Ishikawa (cell line): ENCODE measurements around the gene LRRC49.

Experiments
- CEBPB ChIP-seq: IDR thresholded peaks from 2 replicates; pipeline ENCODE4 v1.6.1; 2012
- CREB1 ChIP-seq: IDR thresholded peaks from 2 replicates; pipeline ENCODE4 v1.6.1; 2012; ENCODE audit warnings: low read depth
- EGR1 ChIP-seq: IDR thresholded peaks from 2 replicates; pipeline ENCODE4 v1.6.1; 2012
- EP300 ChIP-seq: IDR thresholded peaks from 2 replicates; pipeline ENCODE4 v1.6.1; 2012; ENCODE audit warnings: borderline replicate concordance
- FOXM1 ChIP-seq: IDR thresholded peaks from 2 replicates; pipeline ENCODE4 v1.6.1; 2012; ENCODE audit warnings: low read depth, borderline replicate concordance
- NFIC ChIP-seq: IDR thresholded peaks from 2 replicates; pipeline ENCODE4 v1.6.1; 2012
- RAD21 ChIP-seq: IDR thresholded peaks from 2 replicates; pipeline ENCODE4 v1.6.1; 2012; ENCODE audit warnings: low read depth
- REST ChIP-seq: IDR thresholded peaks from 2 replicates; pipeline ENCODE4 v1.6.1; 2012; ENCODE audit warnings: low read depth, mild to moderate bottlenecking
- TAF1 ChIP-seq: IDR thresholded peaks from 2 replicates; pipeline ENCODE4 v1.6.1; 2012; ENCODE audit warnings: low read depth, mild to moderate bottlenecking
- TCF12 ChIP-seq: IDR thresholded peaks from 2 replicates; pipeline ENCODE4 v1.6.1; 2012; ENCODE audit warnings: low read depth
- TEAD4 ChIP-seq: IDR thresholded peaks from 2 replicates; pipeline ENCODE4 v1.6.1; 2012
- YY1 ChIP-seq: IDR thresholded peaks from 2 replicates; pipeline ENCODE4 v1.6.1; 2012; ENCODE audit warnings: low read depth
- ZBTB7A ChIP-seq: IDR thresholded peaks from 2 replicates; pipeline ENCODE4 v1.6.1; 2012; ENCODE audit warnings: low read depth
- TF ChIP-seq, protein P1 (sequence below): IDR thresholded peaks from 2 replicates; pipeline ENCODE4 v1.6.1; 2012
- TF ChIP-seq, protein P2 (sequence below): IDR thresholded peaks from 2 replicates; pipeline ENCODE4 v1.6.1; 2012

The LRRC49 gene

GRCh38 chr15:70855764-70856163 is 36.9 kb upstream of the LRRC49 start:
- no peak for TF ChIP-seq RAD21
- TF ChIP-seq CREB1 = no peak
- no peak for TF ChIP-seq YY1
- TF ChIP-seq, protein P1, sequence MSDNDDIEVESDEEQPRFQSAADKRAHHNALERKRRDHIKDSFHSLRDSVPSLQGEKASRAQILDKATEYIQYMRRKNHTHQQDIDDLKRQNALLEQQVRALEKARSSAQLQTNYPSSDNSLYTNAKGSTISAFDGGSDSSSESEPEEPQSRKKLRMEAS = no peak
- TF ChIP-seq TAF1 = no peak
- TF ChIP-seq REST = no peak
- TF ChIP-seq EGR1 = no peak
- TF ChIP-seq, protein P2, sequence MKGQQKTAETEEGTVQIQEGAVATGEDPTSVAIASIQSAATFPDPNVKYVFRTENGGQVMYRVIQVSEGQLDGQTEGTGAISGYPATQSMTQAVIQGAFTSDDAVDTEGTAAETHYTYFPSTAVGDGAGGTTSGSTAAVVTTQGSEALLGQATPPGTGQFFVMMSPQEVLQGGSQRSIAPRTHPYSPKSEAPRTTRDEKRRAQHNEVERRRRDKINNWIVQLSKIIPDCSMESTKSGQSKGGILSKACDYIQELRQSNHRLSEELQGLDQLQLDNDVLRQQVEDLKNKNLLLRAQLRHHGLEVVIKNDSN = no peak
- no peak for TF ChIP-seq TEAD4
- no peak for TF ChIP-seq NFIC
- TF ChIP-seq EP300 = no peak
- no peak for TF ChIP-seq TCF12
- TF ChIP-seq CEBPB = no peak
- no peak for TF ChIP-seq FOXM1
- no peak for TF ChIP-seq ZBTB7A

GRCh38 chr15:70856177-70856883 is 36.3 kb upstream of the LRRC49 start:
- TF ChIP-seq EGR1 = no peak
- no peak for TF ChIP-seq REST
- TF ChIP-seq EP300 = no peak
- TF ChIP-seq ZBTB7A = no peak
- no peak for TF ChIP-seq NFIC
- TF ChIP-seq TEAD4 = no peak

GRCh38 chr15:70856884-70857561 is 35.6 kb upstream of the LRRC49 start:
- TF ChIP-seq EGR1 = no peak
- TF ChIP-seq, protein P2 = no peak
- TF ChIP-seq EP300 = no peak
- TF ChIP-seq RAD21 = no peak
- no peak for TF ChIP-seq REST
- no peak for TF ChIP-seq YY1
- TF ChIP-seq, protein P1 = no peak
- TF ChIP-seq TAF1 = no peak
- no peak for TF ChIP-seq TCF12
- TF ChIP-seq TEAD4 = no peak
- TF ChIP-seq ZBTB7A = no peak
- no peak for TF ChIP-seq NFIC
- TF ChIP-seq FOXM1 = no peak
- no peak for TF ChIP-seq CREB1
- TF ChIP-seq CEBPB = no peak

GRCh38 chr15:70857562-70858285 is 34.9 kb upstream of the LRRC49 start:
- TF ChIP-seq EP300 (no peak), TEAD4 (no peak), NFIC (no peak), ZBTB7A (no peak), TCF12 (no peak), RAD21 (no peak), FOXM1 (no peak), CREB1 (no peak), TAF1 (no peak), CEBPB (no peak), EGR1 (no peak), YY1 (no peak)
- TF ChIP-seq, protein P1 = no peak
- TF ChIP-seq, protein P2 = no peak
